Stomach (tissue), 4 donors: Measurements from ENCODE around the gene LY6G5B.

Experiments used
- EP300 ChIP-seq: sonication (generic); formaldehyde crosslinking; IDR thresholded peaks from one replicate; pipeline ENCODE4 v1.6.1; 2017; ENCODE audit warnings: antibody characterized with exemption
- POLR2AphosphoS5 ChIP-seq, 3 donors: sonication (generic); formaldehyde crosslinking; IDR thresholded peaks; one replicate each; pipeline ENCODE4 v1.6.1; 2016; ENCODE audit warnings: antibody characterized with exemption in 3 of 3
- TF ChIP-seq, protein P1 (sequence below), 7 experiments: fragments of 450-650 bp in 4 of 7; fragments of 200-600 bp in 3 of 7; sonication (generic) in 3 of 7; IDR thresholded peaks; one replicate each; pipeline ENCODE4 v1.5.1; 2016 to 2019; ENCODE audit warnings: antibody characterized with exemption in 7 of 7, control low read depth in 2 of 7, mild to moderate bottlenecking in 1 of 7

DNA sequence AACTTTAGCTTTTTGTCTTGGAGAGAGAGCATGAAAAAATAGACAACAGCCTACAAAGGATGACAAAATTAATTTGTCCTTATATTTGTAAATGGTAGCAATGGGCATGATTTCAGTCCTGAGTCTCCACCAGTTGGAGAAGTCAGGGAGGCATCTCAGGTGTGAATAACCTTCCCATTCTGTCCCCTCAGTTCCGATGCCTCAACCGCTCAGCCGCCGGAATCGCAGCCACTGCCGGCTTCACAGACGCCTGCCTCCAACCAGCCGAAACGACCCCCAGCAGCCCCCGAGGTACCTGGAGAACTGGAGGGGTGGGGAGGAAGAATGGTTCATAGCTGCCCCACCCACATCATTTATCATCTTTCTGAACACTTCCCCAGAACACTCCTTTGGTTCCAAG is 45.7 kb upstream of the LY6G5B start:
- no peak for TF ChIP-seq EP300
- no peak for TF ChIP-seq POLR2AphosphoS5 (IDR thresholded peaks at IDR 0.05)
- TF ChIP-seq, protein P1, sequence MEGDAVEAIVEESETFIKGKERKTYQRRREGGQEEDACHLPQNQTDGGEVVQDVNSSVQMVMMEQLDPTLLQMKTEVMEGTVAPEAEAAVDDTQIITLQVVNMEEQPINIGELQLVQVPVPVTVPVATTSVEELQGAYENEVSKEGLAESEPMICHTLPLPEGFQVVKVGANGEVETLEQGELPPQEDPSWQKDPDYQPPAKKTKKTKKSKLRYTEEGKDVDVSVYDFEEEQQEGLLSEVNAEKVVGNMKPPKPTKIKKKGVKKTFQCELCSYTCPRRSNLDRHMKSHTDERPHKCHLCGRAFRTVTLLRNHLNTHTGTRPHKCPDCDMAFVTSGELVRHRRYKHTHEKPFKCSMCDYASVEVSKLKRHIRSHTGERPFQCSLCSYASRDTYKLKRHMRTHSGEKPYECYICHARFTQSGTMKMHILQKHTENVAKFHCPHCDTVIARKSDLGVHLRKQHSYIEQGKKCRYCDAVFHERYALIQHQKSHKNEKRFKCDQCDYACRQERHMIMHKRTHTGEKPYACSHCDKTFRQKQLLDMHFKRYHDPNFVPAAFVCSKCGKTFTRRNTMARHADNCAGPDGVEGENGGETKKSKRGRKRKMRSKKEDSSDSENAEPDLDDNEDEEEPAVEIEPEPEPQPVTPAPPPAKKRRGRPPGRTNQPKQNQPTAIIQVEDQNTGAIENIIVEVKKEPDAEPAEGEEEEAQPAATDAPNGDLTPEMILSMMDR (IDR thresholded peaks at IDR 0.05) = no peak
